T-helper 22 cell (primary cell): Measurements from ENCODE around the gene CCDC116.
A peak's percentile ranks its signal among the peaks of the same experiment; 100 is the strongest.
"Not testable (repeated sequence)": the region's sequence is repeated elsewhere in the genome, so short reads cannot be mapped to it uniquely, and the experiment has no call there.

Experiments used
- DNase-seq: peaks from one replicate; pipeline ENCODE4 v3.0.0-alpha.2; 2020; ENCODE audit warnings: low read depth

The CCDC116 gene

DNA sequence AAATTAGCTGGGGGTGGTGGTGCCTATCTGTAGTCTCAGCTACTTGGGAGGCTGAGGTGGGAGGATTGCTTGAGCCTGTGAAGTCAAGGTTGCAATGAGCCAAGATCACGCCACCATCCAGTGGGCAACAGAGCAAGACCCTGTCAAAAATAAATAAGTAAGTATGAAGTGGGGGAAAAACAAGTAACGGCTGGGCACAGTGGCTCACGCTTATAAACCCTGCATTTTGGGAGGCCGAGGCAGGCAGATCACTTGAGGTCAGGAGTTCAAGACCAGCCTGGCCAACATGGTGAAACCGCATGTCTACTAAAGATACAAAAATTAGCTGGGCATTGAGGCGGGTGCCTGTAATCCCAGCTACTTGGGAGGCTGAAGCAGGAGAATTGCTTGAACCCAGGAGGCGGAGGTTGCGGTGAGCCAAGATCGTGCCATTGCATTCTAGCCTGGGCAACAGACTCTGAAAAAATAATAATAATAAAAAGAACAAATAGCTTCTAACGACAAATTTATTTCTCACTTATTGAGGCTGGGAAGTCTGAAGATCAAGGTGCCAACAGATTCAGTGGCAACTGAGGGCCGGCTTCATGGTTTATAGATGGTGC, 22.9 kb upstream of the CCDC116 start:
- DNase-seq: not testable (repeated sequence)

DNA sequence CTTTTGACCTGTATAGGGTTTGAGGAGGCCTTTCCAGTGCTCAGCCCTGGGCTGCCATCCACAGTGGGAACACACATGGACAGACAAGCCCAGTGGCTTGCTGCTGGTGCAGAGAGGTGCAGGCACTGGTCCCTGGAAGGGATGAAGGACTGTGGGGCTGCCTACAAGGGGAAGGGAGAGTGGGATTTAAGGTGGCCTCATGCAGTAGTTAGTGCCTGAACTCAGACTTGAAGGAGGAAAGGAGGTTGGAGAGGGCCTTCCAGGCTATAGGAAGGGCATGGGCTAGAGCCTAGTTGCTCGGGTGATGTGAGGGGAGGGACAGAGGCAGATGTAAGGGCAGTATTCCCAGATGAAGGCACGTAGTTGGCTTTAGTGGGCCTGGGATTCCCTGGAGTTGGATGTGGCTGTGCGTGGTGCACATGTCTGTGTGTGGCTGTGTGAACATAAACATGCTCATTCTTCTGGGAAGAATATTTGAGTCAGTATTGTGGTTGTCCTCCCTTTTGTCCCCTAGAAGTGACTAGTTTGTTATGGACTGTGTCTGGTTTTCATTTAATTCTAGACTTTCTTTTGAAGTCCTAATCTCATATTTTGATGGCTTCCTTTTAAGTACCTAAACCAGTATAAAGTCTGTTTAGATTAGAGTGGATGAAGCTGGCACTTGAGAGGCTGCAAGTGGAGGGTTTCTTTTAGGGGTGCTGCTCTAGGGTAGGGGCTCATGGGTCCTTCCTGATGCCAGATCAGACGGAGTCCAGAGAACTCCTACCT, 21.2 kb upstream of the CCDC116 start:
- no peak for DNase-seq

DNA sequence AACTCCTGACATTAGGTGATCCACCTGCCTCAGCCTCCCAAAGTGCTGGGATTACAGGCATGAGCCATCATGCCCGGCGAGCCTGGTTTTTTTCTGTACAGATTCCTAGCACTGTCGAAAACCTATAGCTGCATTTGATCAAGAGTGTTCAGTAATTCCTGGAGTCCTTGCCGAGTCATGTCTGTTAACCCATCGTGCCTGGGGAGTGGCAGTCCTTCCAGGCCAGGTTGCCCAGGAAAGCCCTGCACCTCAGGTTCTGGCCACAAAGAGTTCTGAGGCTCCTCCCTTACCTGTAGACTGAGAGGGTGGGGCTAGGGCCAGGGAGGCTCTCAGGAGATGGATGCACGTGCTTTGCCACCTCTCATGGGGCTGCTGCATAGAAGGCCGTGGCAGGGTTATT, 19.7 kb upstream of the CCDC116 start:
- no peak for DNase-seq

DNA sequence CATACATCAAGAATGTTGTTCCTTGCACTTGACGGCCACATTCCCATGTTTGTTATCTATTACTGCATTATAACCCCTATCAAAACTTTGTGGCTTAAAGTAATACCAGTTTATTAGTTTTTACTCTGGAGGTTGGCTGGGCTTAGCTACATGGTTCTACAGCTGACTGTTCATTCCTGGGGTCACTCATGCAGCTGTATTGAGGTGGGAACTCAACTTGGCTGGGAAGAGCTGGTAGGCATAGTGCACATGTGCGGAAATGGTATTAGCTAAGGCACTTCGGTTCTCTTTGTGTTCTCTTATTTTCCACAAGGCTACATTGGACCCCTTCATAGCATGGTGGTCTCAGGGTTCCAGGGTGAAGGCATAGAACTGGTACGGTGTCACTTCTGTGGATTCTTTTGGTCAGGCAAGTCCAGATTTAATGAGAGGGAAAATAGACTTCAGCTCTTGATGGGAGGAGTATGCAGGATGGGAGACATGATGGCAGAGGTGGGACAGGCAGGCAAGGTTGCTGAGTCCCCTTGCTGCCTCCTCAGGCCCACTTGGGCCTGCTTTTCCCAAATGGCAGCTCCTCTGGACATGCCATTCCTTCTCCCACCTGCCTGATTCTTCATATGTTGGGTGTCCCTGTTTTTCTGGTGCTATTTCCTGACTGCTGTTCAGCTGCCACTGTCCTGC, 18.9 kb upstream of the CCDC116 start:
- no peak for DNase-seq

DNA sequence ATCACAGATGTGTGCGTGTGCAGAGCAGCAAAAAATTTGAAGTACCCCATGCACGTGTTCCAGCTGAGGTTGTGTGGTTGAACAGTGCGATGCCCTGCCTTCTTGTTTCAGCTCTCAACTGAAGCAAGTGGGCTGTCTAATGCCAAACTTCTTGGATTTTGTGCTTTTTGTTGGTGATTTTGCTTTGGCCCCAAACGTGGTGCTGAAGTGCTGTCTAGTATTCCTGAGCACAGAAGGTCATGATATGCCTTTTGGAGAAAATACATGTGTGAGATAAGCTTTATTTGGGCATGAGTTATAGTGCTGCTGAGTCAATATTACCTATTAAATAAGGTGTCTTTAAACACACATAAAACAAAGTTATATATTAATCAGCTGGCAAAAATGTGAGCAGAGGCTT, 16.8 kb upstream of the CCDC116 start:
- DNase-seq: no peak

DNA sequence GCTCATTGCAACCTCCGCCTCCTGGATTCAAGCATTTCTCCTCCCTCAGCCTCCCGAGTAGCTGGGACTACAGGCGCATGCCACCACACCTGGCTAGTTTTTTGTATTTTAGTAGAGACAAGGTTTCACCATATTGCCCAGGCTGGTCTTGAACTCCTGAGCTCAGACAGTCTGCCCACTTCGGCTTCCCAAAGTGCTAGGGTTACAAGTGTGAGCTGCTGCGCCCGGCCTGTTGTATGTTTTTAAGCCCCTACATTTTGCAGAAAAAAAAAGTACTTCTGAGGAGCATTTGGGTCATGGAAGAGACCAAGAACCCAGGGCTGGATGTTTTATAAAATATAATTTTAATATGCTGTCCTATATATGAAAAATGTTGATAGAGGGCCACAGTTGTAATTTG, 15.2 kb upstream of the CCDC116 start:
- not testable (repeated sequence) for DNase-seq

DNA sequence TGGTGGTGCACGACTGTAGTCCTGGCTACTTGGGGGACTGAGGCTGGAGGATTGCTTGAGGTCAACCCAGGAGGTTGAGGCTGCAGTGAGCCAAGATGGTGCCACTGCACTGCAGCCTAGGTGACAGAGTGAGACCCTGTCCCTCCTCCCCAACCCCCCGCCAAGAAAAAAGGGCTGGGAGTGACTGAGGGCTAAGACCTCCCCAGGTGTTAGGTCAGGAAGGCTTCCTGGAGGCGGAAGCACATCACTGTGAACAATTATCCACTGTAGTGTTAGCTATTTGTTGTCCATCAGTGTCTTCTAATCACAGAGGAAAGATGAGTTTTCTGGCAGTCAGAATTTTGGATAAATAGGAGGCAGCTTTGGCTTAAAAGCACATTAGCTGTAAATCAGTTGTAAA, 11.5 kb upstream of the CCDC116 start:
- no peak for DNase-seq

DNA sequence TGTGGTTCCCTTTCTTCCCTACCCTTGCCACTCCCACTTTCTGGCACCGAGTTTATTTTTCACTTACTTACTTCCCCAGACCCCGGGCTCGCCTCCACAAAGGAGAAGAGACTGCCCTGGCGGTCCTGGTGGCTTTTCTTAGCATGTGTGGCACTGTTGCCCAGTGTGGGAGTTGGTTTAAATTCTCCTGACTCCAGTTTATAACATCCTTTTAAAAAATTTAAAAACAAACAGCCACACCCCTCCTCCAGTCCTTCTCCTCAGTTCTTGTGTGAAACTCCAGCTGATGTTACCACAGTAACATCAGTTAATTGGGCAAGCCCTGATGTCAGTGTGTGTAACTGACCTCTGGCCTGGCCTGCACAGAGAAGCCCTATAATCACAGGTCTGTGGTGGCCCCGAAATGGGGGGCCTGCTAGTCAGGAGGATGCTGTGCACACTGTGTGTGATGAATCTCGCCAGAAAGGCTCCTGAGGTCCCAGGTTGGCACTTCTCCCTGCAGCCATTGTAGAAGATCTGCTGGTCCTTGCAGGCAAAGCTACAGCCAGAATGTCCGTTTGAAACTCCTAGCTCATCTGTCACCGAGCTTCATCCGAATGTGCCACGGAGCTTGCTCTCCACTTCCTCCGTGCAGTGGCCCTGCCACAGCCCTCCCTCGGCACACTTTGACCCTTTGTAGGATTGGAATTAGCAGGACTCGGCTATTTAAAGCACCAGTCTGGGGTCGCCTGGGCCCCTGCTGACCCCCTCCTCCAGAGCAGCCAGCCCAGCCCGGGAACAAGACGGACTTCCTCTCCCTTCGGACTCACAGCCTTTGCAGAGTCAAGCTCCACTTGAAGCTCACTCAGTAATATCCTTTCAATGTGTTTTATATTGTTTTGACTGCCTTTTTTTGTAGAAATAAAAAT, 10.3 kb upstream of the CCDC116 start:
- DNase-seq: no peak

DNA sequence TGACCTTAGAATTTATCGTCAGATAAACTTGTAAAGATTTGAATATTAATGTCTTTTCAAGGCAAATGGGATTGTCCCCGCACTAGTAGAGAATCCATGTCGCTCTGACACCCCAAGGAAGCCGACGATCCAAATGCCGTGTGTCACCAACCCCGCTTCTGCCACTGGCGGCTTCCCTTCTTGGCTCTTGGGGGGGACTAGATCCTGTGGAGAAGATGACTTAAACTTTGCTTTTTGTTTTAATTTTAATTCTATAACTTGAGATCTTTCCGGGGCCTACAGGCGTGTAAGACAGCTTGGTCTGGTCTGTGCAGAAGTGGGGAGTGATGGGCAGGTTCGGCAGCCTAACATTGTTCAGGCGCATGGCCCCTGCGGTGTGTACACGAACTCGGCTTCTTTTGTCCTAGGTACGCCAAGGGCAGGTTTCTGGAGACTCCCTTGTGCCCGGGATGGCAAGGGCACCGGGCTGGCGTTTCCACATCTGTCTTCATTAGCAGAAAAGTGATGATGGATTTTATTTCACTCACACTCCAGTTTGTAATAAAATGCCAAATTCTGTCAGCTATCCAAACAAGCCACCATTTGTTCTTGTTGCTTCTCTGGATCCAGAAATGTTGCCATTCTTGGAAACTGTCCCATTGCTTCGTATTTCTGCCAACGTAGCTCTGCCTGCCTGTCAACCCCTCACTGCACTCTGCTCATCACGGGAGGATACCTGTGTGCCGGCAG, 9.5 kb upstream of the CCDC116 start:
- DNase-seq: no peak

DNA sequence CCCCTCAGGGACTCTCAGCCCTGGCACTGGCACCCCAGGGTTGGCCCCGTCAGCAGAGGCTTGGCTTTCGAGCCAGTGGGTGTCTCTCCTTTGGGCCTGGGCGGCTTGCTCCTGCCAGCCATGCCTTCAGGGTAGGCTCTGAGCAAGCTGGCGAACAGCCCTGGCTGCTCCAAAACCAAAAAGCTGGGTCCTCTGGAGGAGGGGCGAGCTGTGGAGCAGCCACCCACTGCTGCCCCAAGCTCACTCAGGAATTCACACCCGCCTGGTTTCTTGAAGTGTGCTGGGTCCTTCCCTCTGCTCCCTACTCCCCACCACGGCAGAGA, 9.0 kb upstream of the CCDC116 start:
- DNase-seq: no peak

DNA sequence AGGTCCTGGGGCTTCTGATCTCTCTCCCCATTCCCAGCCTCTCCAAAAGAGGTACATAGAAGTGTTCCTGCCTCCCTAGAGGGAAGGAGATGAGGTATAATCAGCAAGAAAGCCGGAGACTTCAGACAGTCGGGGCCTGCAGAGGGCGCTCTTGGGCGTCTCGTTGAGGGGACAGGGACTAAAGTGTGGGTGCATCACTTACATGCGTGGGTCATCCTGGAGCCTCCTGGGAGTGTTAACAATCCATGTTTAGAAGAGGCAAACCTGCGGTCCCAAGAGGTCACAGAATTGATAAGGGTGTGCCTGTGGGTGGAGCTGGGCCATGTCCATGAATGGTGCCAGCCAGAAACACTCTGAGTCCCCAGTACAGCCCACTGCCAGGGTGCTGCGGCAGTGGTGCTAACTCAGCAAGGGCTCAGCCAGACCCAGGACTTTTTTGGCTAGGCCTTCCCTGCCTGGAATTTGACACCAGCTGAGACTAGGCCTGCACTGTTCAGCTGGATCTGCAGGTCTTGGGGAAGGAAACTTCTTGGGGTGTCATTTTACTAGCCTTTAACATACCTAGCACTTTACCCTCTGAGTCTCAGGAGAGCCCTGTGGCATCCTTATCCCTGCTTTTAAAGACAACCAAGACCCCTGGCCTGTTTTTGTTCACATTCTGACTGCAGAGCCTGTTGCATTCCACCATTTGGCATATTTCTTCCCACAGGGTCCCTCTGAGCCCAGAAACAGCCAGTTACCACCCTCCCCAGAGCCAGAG, 8.3 kb upstream of the CCDC116 start:
- DNase-seq: no peak

DNA sequence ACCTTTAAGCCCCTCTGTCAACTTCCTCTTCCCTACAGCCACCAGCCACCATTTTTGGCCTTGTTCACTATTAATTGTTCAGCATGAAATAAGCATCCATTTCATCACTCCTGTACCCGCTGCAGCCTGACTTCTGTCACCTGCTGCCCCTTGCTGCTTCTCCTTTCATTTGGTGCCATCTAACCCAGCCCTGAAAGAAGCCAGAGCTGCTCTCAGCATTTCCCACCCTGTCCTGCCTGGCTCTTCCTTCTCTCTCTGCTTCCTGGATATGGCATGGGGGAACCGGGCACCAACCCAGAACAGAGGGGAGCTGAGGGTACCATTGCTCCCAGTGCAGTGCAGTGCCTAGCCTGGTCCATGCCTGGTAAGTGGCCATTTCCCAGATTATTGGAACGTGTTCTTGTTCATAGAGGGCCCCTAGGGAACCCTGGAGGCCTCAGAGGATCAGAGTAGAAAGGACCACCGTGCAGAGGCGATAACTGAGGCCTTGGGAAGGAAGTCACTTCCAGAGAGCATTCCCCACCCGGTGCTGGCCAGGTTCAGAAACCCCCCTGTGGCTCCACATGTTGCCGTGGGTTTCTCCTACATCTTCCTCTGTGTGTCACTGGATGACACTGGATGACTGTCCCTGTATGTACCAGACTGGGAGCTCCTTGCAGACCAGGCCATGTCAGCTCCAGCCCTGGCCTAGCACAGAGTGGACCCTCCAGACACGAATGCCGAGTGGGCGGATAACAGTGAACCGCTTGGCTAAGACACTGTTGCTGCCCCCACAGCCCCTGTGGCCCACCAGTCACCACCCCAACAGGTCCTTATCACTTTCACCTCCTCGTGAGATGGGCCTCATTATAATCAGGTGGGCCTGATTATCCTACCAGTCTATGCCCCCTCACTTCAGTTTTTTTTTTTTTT, 7.4 kb upstream of the CCDC116 start:
- DNase-seq: no peak

DNA sequence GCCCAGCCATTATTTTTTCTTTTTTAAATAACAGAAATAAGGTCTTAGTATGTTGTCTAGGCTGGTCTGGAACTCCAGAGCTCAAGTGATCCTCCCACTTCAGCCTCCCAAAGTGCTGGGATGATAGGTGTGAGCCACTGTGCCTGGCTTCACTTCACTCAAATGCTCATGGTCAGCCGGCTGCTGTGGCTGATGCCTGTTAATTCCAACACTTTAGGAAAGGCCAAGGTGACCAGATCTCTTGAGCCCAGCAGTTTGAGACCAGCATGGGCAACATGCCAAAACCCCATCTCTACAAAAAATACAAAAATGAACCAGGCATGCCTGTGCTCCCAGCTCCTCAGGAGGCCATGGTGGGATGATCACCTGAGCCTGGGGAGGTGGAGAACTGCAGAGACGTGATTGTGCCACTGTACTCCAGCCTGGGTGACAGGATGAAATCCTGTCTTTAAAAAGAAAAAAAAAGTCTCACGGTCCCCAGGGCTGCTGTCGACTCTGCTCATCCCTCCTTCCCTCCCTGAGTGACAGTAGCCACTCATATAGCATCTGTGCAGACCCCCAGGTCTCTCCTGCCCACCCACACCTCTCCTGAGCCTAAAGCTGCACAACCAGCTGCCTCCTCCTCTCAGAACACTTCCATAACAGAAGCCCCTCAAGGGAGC, 6.4 kb upstream of the CCDC116 start:
- no peak for DNase-seq

DNA sequence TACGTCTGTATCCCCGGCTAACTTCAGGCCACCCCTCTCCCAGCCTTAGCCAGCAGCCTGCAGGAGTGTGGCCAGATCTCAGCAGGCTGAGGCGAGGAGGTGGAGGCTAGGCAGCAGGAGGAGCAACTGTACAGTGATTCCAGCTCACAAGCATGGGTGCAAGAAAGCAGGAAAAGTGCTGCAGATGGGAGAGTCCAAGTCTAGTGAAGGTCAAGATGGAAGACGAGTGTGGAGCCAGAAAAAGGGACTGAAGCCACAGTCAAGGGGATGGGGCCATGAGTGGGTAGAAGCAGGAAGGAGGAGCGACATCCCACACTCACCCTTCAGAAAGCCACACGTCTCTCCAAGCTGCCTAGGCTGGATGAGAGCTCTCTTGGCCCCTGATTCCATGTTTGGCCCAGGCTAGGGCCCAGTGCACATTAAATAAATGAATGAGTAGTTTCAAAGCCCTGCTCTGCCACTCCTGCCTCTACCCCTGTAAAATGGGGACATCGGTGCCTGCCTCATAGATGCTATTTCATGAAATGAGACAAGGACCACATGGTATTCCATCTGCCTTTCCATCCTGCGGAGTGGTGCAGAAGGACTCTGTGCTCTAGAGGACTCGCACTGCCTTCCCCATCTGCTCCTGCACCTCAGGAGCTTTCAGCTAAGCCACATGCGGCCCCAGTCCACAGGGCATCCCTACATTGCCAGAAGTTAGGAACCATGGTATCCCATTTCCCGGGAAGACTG, 5.7 kb upstream of the CCDC116 start:
- DNase-seq: no peak

DNA sequence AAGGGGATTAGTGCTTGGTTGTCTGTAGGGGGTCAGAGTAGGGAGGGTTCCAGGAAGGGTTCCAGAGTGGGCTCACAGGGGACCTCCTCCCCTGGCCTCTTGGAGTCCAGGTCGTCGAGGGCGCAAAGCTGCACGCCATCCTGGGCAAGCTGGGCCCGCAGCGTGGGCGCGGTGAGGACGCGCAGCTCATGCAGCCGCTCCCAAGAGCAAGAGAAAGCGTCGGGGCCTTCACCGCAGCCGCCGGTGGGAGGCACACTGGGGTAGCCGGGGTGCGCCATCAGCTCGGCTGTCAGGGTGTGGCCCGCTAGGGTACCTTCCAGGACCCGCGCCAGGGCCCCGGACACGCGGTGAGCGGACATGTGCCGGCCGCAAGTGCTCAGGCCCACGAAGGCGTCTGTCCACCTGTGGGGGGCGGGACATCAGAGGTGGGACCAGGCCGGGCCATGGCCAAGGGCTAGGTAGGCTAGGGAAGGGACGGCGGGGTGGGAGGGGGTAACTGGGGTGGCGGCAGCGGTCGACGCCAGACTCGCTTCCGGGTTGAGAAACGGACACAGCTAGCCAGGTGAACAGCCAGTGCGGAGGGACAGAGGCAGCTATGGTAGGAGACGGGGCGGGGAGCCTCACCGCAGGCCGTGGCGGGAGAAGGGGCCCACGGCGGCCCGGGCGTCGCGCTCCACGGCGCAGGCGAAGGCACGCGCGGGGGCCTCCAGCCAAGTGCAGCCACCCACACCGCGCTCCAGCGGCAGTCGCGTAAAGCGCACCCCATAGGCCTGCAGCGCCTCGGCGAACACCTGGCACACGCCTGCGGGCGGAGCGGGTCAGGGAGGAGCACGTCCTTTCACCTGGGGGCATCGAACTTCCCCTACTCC, 3.9 kb upstream of the CCDC116 start:
- no peak for DNase-seq

DNA sequence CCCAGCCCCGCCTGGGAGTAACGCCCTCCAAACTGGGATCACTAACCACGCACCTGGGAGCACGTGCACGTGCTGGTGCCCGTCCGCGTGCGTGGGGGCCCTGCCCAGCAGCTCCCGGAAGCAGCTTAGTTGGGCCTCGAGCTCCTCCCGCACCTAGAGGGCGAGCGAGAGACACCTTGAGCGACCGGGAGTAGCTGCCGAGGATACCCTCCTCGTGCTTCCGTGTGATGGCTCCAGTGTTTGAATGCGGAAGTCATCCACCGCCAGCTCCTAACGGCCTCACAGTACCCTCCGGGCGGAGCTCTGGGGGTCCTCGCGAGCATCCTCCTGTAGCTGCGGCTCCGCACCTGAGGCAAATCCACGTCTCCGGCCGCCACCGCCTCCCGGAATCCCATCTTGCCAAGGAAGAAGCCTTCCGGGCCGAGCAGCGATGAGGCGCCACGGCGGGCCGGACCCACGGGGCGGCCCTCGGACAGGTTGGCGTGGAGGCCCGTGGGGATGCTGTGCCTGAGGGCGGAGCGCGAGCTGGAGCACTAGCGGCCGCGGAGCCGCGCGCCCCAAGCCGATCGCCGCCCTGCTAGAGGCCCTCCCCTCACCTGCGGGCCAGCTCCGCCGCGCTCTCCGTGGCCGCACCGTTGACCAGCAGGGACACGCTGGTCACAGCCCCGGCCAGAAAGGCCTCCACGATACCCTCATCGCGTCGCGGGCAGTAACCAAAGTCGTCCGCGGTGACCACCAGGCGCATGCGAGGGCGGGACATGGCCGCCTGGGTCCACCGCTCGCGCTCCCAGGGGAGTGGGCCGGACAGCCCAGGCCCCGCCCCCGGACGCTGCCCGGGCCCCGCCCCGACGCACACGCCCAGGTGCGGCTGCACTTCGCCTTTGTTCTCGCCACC, 3.1 kb upstream of the CCDC116 start, which contains the start of gene YDJC:
TSS of gene YDJC (minus strand) at position 768 of the 895 bp plus-strand sequence. CDS start at position 760, 8 bp downstream.
- DNase-seq: peak; percentile 88

DNA sequence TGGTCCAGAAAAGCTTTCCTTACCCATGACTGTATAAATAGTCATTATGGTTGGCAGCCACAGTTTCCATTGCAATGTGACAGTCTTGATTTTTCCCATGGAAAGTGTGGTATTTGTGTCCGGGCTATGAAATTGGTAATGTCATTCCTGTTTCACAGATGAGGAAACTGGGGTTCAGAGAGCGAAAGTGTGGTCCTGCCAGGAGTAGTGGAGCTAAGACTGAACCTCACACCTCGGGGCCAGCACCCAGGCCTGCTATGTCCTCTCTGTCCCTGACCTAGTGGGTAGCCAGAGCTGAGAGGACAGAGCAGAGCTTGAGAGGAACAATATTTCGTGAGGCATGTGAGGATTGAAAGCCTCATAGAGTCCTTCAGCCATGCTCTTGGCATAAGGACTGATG, 1.5 kb upstream of the CCDC116 start:
- no peak for DNase-seq
